Gastroesophageal sphincter (tissue), 3 donors: ENCODE measurements around the gene IGHMBP2.

Experiments used
- EP300 ChIP-seq: sonication (generic); formaldehyde crosslinking; IDR thresholded peaks from one replicate; pipeline ENCODE4 v1.6.1; 2017; ENCODE audit warnings: antibody characterized with exemption, mild to moderate bottlenecking
- POLR2A ChIP-seq, 2 donors: fragments of 450-650 bp; IDR thresholded peaks; one replicate each; pipeline ENCODE4 v1.6.1; 2017; ENCODE audit warnings: antibody characterized with exemption in 2 of 2, mild to moderate bottlenecking in 2 of 2, moderate library complexity in 1 of 2
- POLR2AphosphoS5 ChIP-seq: sonication (generic); formaldehyde crosslinking; IDR thresholded peaks from one replicate; pipeline ENCODE4 v1.6.1; 2017; ENCODE audit warnings: antibody characterized with exemption
- TF ChIP-seq, protein P1 (sequence below), 4 experiments: fragments of 200-600 bp in 2 of 4; fragments of 450-650 bp in 2 of 4; sonication (generic) in 1 of 4; IDR thresholded peaks; one replicate each; pipeline ENCODE4 v1.5.1; 2017 to 2019; ENCODE audit warnings: antibody characterized with exemption in 4 of 4, mild to moderate bottlenecking in 2 of 4, moderate library complexity in 2 of 4

- TF ChIP-seq, protein P1, sequence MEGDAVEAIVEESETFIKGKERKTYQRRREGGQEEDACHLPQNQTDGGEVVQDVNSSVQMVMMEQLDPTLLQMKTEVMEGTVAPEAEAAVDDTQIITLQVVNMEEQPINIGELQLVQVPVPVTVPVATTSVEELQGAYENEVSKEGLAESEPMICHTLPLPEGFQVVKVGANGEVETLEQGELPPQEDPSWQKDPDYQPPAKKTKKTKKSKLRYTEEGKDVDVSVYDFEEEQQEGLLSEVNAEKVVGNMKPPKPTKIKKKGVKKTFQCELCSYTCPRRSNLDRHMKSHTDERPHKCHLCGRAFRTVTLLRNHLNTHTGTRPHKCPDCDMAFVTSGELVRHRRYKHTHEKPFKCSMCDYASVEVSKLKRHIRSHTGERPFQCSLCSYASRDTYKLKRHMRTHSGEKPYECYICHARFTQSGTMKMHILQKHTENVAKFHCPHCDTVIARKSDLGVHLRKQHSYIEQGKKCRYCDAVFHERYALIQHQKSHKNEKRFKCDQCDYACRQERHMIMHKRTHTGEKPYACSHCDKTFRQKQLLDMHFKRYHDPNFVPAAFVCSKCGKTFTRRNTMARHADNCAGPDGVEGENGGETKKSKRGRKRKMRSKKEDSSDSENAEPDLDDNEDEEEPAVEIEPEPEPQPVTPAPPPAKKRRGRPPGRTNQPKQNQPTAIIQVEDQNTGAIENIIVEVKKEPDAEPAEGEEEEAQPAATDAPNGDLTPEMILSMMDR (IDR thresholded peaks at IDR 0.05), result no peak
- TF ChIP-seq EP300 (no peak), POLR2AphosphoS5 (no peak), POLR2A (IDR thresholded peaks at IDR 0.05) (no peak)
These were observed 41.3 kb upstream of the IGHMBP2 start for GRCh38 chr11:68862421-68862820.
